HL-60 (cell line): ENCODE measurements around the gene YJEFN3.

Source experiments
- CTCF ChIP-seq: IDR thresholded peaks from one replicate; pipeline ENCODE4 v1.5.1; 2011; ENCODE audit warnings: low read length, control low read depth, inconsistent platforms; ENCODE audit not compliant: insufficient read depth
- GABPA ChIP-seq: IDR thresholded peaks from 2 replicates; pipeline ENCODE4 v1.6.1; 2012; ENCODE audit warnings: low read depth
- POLR2AphosphoS5 ChIP-seq: IDR thresholded peaks from 2 replicates; pipeline ENCODE4 v1.6.1; 2012; ENCODE audit warnings: low read depth
- TF ChIP-seq, protein P1 (sequence below): IDR thresholded peaks from 2 replicates; pipeline ENCODE4 v1.6.1; 2012; ENCODE audit warnings: low read depth; ENCODE audit not compliant: insufficient replicate concordance

DNA sequence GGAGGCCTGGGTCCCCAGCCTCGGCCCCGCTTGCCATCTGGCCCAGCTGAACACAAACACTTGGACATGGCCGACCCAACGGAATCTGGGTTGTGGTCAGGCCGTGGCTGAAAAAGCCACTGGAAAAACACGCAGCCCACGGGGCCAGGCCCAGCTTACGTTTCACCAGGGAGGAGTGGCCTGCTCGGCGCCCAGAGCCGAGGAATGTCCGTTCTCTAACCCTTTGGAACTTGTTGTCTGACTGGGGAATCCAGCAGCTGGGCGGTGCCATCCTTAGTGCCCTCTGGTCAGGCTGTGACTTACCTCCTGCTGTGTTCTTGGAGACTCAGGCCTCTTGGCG is 23.1 kb downstream of the YJEFN3 start:
- TF ChIP-seq CTCF (no peak), POLR2AphosphoS5 (no peak), GABPA (no peak)
- TF ChIP-seq, protein P1, sequence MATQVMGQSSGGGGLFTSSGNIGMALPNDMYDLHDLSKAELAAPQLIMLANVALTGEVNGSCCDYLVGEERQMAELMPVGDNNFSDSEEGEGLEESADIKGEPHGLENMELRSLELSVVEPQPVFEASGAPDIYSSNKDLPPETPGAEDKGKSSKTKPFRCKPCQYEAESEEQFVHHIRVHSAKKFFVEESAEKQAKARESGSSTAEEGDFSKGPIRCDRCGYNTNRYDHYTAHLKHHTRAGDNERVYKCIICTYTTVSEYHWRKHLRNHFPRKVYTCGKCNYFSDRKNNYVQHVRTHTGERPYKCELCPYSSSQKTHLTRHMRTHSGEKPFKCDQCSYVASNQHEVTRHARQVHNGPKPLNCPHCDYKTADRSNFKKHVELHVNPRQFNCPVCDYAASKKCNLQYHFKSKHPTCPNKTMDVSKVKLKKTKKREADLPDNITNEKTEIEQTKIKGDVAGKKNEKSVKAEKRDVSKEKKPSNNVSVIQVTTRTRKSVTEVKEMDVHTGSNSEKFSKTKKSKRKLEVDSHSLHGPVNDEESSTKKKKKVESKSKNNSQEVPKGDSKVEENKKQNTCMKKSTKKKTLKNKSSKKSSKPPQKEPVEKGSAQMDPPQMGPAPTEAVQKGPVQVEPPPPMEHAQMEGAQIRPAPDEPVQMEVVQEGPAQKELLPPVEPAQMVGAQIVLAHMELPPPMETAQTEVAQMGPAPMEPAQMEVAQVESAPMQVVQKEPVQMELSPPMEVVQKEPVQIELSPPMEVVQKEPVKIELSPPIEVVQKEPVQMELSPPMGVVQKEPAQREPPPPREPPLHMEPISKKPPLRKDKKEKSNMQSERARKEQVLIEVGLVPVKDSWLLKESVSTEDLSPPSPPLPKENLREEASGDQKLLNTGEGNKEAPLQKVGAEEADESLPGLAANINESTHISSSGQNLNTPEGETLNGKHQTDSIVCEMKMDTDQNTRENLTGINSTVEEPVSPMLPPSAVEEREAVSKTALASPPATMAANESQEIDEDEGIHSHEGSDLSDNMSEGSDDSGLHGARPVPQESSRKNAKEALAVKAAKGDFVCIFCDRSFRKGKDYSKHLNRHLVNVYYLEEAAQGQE, result no peak
